SU-DHL-6 (cell line): Measurements from ENCODE around the gene TCEAL4.

Experiments used
- EZH2phosphoT487 ChIP-seq: fragments of 200-600 bp; sonication (generic), shearing (Covaris generic); conservative IDR thresholded peaks from 2 replicates; pipeline ENCODE4 v1.6.1; 2018; ENCODE audit warnings: mild to moderate bottlenecking, antibody characterized with exemption, low read length, moderate library complexity, mixed read lengths
- TF ChIP-seq, protein P1 (sequence below): fragments of 200-600 bp; sonication (generic); IDR thresholded peaks from one replicate; pipeline ENCODE4 v1.5.1; 2017; ENCODE audit warnings: antibody characterized with exemption, mild to moderate bottlenecking, low read length, moderate library complexity; ENCODE audit not compliant: insufficient read depth, poor library complexity, severe bottlenecking

DNA sequence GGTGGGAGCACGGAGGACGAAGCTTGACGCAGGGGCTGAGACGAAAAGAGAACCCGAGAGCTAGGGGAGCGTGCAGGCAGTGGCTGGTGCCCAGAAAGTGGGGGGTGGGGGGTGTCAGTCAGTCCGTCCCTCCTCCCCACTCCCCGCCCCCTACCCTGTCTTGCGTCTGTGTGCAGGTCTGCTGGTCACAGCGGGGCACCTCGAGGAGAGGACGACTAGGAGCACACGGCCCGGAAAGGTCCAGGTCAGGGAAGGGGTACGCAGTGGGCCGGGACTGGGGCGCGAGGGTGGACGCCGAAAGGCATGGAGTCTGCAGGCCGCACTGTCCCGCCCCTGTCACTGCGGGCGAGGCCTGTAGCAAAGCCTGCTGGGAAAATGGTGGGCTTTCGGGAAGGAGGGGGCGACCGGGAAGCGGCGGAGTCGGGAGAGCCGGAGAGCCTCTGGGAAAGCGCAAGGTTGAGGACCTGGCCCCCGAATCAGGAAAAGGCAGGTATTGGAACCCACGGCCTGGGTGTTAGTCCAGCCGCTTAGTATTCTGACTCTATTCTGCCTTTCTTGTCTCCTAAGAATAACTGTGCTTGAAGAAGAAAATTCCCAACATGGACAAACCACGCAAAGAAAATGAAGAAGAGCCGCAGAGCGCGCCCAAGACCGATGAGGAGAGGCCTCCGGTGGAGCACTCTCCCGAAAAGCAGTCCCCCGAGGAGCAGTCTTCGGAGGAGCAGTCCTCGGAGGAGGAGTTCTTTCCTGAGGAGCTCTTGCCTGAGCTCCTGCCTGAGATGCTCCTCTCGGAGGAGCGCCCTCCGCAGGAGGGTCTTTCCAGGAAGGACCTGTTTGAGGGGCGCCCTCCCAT is 44.2 kb downstream of the TCEAL4 start:
- TF ChIP-seq, protein P1, sequence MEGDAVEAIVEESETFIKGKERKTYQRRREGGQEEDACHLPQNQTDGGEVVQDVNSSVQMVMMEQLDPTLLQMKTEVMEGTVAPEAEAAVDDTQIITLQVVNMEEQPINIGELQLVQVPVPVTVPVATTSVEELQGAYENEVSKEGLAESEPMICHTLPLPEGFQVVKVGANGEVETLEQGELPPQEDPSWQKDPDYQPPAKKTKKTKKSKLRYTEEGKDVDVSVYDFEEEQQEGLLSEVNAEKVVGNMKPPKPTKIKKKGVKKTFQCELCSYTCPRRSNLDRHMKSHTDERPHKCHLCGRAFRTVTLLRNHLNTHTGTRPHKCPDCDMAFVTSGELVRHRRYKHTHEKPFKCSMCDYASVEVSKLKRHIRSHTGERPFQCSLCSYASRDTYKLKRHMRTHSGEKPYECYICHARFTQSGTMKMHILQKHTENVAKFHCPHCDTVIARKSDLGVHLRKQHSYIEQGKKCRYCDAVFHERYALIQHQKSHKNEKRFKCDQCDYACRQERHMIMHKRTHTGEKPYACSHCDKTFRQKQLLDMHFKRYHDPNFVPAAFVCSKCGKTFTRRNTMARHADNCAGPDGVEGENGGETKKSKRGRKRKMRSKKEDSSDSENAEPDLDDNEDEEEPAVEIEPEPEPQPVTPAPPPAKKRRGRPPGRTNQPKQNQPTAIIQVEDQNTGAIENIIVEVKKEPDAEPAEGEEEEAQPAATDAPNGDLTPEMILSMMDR, result no peak
- no peak for TF ChIP-seq EZH2phosphoT487
